Right ventricle myocardium superior (tissue), 1 donor: Measurements from ENCODE around the gene SLC38A10. TPM values are rescaled to one million over a fixed set of nuclear protein-coding genes. Genes with fewer than 3 reads are reported as not detected.

Experiments used
- total RNA-seq: library from RNA; stranded (reverse); fragmentation: NEBNext Ultra II Directional; extraction: Animal tissue kit (Norgen Biotek cat#: 25700); gene quantifications from one replicate; pipeline ENCODE4 v1.2.1, GENCODE V29; 2021
- donor health status: DM: no; HTN: yes; CAD: no; lungs with severe emphysema.

SLC38A10 gene
- total RNA-seq, 1 donor from 2014 or later, result 41.3 TPM

Other genes starting within 250 kb of the SLC38A10 start
- not detected for gene PVALEF, start 129.8 kb downstream of the SLC38A10 start, total RNA-seq
- 5.3 TPM for gene AATK, start 129.1 kb downstream of the SLC38A10 start, total RNA-seq
- gene CEP131, start 72.3 kb downstream of the SLC38A10 start, total RNA-seq, result 11.1 TPM
- 13.4 TPM for gene TEPSIN, start 56.3 kb downstream of the SLC38A10 start, total RNA-seq
- gene NDUFAF8, start 56.0 kb downstream of the SLC38A10 start, total RNA-seq, result 59.4 TPM
- 8.0 TPM for gene BAHCC1, start 100.2 kb upstream of the SLC38A10 start, total RNA-seq
- 369 TPM for gene ACTG1, start 217.5 kb upstream of the SLC38A10 start, total RNA-seq
- 0.19 TPM for gene FSCN2, start 233.1 kb upstream of the SLC38A10 start, total RNA-seq